ENCODE data around the gene KDM7A.

KDM7A gene

GRCh38 chr7:140082770-140083169, 94.0 kb downstream of the KDM7A start:
- DNase-seq (ENCODE audit: low read depth), result no peak

GRCh38 chr7:140081774-140082425, 94.9 kb downstream of the KDM7A start:
- DNase-seq (ENCODE audit: low read depth), result no peak

GRCh38 chr7:140080919-140081318, 95.9 kb downstream of the KDM7A start:
- no peak for DNase-seq (ENCODE audit: low read depth)

- no peak for DNase-seq (ENCODE audit: low read depth)
Measured at GRCh38 chr7:140079121-140079536, 97.7 kb downstream of the KDM7A start.

GRCh38 chr7:140078392-140078791, 98.4 kb downstream of the KDM7A start:
- no peak for DNase-seq (ENCODE audit: low read depth)

- DNase-seq (ENCODE audit: low read depth), result no peak
Measured at GRCh38 chr7:140074780-140075179, 102.0 kb downstream of the KDM7A start.

- DNase-seq (ENCODE audit: low read depth), result no peak
Measured at GRCh38 chr7:140070546-140070945, 106.2 kb downstream of the KDM7A start.

GRCh38 chr7:140069298-140069949, 107.4 kb downstream of the KDM7A start:
- DNase-seq (ENCODE audit: low read depth), result no peak

GRCh38 chr7:140068033-140068432, 108.8 kb downstream of the KDM7A start:
- DNase-seq (ENCODE audit: low read depth), result no peak

- DNase-seq (ENCODE audit: low read depth), result no peak
Measured at GRCh38 chr7:140067052-140067451, 109.7 kb downstream of the KDM7A start.

GRCh38 chr7:140062528-140063299, 114.1 kb downstream of the KDM7A start, which contains the start of gene PARP12:
Gene PARP12, minus strand, starts transcription at chr7:140062951. Its CDS starts 104 bp downstream, at chr7:140062847.
- DNase-seq (ENCODE audit: low read depth), result peak; percentile 64

- DNase-seq (ENCODE audit: low read depth), result no peak
Measured at GRCh38 chr7:140062118-140062527, 114.7 kb downstream of the KDM7A start.

GRCh38 chr7:140061607-140061930, 115.2 kb downstream of the KDM7A start:
- no peak for DNase-seq (ENCODE audit: low read depth)

- DNase-seq (ENCODE audit: low read depth), result no peak
Measured at GRCh38 chr7:140060788-140061606, 115.8 kb downstream of the KDM7A start.

- no peak for DNase-seq (ENCODE audit: low read depth)
Measured at GRCh38 chr7:140060243-140060630, 116.5 kb downstream of the KDM7A start.

GRCh38 chr7:140059273-140060242, 117.2 kb downstream of the KDM7A start:
- DNase-seq (ENCODE audit: low read depth), result peak; percentile 63

- no peak for DNase-seq (ENCODE audit: low read depth)
Measured at GRCh38 chr7:140058517-140058916, 118.3 kb downstream of the KDM7A start.

- no peak for DNase-seq (ENCODE audit: low read depth)
Measured at GRCh38 chr7:140057143-140057535, 119.6 kb downstream of the KDM7A start.

GRCh38 chr7:140056431-140057142, 120.2 kb downstream of the KDM7A start:
- DNase-seq (ENCODE audit: low read depth), result no peak

- no peak for DNase-seq (ENCODE audit: low read depth)
Measured at GRCh38 chr7:140055833-140056232, 121.0 kb downstream of the KDM7A start.
